Measurements from ENCODE around the gene TAOK2. TPM values are rescaled to one million over a fixed set of nuclear protein-coding genes. Genes with fewer than 3 reads are reported as not detected.
"Not testable (repeated sequence)": the region's sequence is repeated elsewhere in the genome, so short reads cannot be mapped to it uniquely, and the experiment has no call there.

Gene TAOK2
- total RNA-seq, 1 donor from 2014 or later = 159 TPM

- DNase-seq = no peak
Observed at GRCh38 chr16:30025574-30025973, 51.9 kb downstream of the TAOK2 start.

GRCh38 chr16:30026449-30026848, 52.8 kb downstream of the TAOK2 start:
- no peak for DNase-seq

GRCh38 chr16:30027588-30028437, 54.1 kb downstream of the TAOK2 start:
- no peak for DNase-seq

GRCh38 chr16:30028438-30029076, 54.9 kb downstream of the TAOK2 start:
- peak; percentile 24 for DNase-seq

GRCh38 chr16:30030011-30030685, 56.5 kb downstream of the TAOK2 start:
- no peak for DNase-seq

GRCh38 chr16:30030841-30031413, 57.3 kb downstream of the TAOK2 start, which contains the start of gene TLCD3B:
Gene TLCD3B (minus strand): TSS chr16:30031271. CDS start chr16:30030527, 744 bp downstream.
- DNase-seq = no peak

- no peak for DNase-seq
Observed at GRCh38 chr16:30031477-30031918, 57.8 kb downstream of the TAOK2 start.

- DNase-seq = peak; percentile 81
Observed at GRCh38 chr16:30032083-30032819, 58.6 kb downstream of the TAOK2 start.

- no peak for DNase-seq
Observed at GRCh38 chr16:30033270-30033669, 59.6 kb downstream of the TAOK2 start.

- DNase-seq = no peak
Observed at GRCh38 chr16:30040221-30040620, 66.6 kb downstream of the TAOK2 start.

- not testable (repeated sequence) for DNase-seq
Observed at GRCh38 chr16:30040690-30041089, 67.0 kb downstream of the TAOK2 start.

GRCh38 chr16:30041841-30042240, 68.2 kb downstream of the TAOK2 start:
- peak; percentile 68 for DNase-seq

Other genes with a start within 250 kb of the TAOK2 start
- gene C16orf54, start 227.9 kb upstream of the TAOK2 start, total RNA-seq = not detected in 2 replicates
- not detected in 2 replicates for gene ZG16, start 195.6 kb upstream of the TAOK2 start, total RNA-seq
- gene KIF22, start 183.1 kb upstream of the TAOK2 start, total RNA-seq = 26.7 and 76.9 TPM in 2 replicates
- gene MAZ, start 167.3 kb upstream of the TAOK2 start, total RNA-seq = 130 and 265 TPM in 2 replicates
- 0.68 TPM in 1 of 2 replicates, not detected in the other for gene PRRT2, start 161.7 kb upstream of the TAOK2 start, total RNA-seq
- 23.5 and 30.1 TPM in 2 replicates for gene PAGR1, start 157.7 kb upstream of the TAOK2 start, total RNA-seq
- gene MVP, start 153.4 kb upstream of the TAOK2 start, total RNA-seq = 222 and 262 TPM in 2 replicates
- 107 and 117 TPM in 2 replicates for gene CDIPT, start 110.6 kb upstream of the TAOK2 start, total RNA-seq
- gene SEZ6L2, start 74.3 kb upstream of the TAOK2 start, total RNA-seq = 0.68 and 2.2 TPM in 2 replicates
- 0.47 TPM in 1 of 2 replicates, not detected in the other for gene ASPHD1, start 73.4 kb upstream of the TAOK2 start, total RNA-seq
- 7.7 and 15.7 TPM in 2 replicates for gene KCTD13, start 47.6 kb upstream of the TAOK2 start, total RNA-seq
- gene TMEM219, start 11.8 kb upstream of the TAOK2 start, total RNA-seq = 61.6 and 125 TPM in 2 replicates
- 6.3 and 9.3 TPM in 2 replicates for gene HIRIP3, start 21.7 kb downstream of the TAOK2 start, total RNA-seq
- 21.4 and 22.3 TPM in 2 replicates for gene INO80E, start 22.4 kb downstream of the TAOK2 start, total RNA-seq
- gene DOC2A, start 37.2 kb downstream of the TAOK2 start, total RNA-seq = 0.47 and 2.0 TPM in 2 replicates
- gene C16orf92, start 49.3 kb downstream of the TAOK2 start, total RNA-seq = not detected in 2 replicates
- gene TLCD3B, start 57.4 kb downstream of the TAOK2 start, total RNA-seq = 0.47 TPM in 1 of 2 replicates, not detected in the other
- 286 and 586 TPM in 2 replicates for gene ALDOA, start 91.9 kb downstream of the TAOK2 start, total RNA-seq
- 220 and 256 TPM in 2 replicates for gene PPP4C, start 102.1 kb downstream of the TAOK2 start, total RNA-seq
- gene TBX6, start 118.1 kb downstream of the TAOK2 start, total RNA-seq = 0.17 and 0.23 TPM in 2 replicates
- 25.0 and 28.2 TPM in 2 replicates for gene YPEL3, start 122.3 kb downstream of the TAOK2 start, total RNA-seq
- gene GDPD3, start 139.7 kb downstream of the TAOK2 start, total RNA-seq = 1.1 and 2.2 TPM in 2 replicates
- gene MAPK3, start 149.4 kb downstream of the TAOK2 start, total RNA-seq = 38.7 and 60.6 TPM in 2 replicates
- gene CORO1A, start 209.7 kb downstream of the TAOK2 start, total RNA-seq = 1.9 and 4.7 TPM in 2 replicates
- 57.5 and 245 TPM in 2 replicates for gene BOLA2B, start 219.8 kb downstream of the TAOK2 start, total RNA-seq
- 44.0 and 72.8 TPM in 2 replicates for gene SLX1A, start 220.0 kb downstream of the TAOK2 start, total RNA-seq
- 2.6 and 7.1 TPM in 2 replicates for gene SULT1A3, start 225.4 kb downstream of the TAOK2 start, total RNA-seq